GM12873 (cell line): ENCODE results near the gene IGSF5.
"Not testable (repeated sequence)": the region's sequence is repeated elsewhere in the genome, so short reads cannot be mapped to it uniquely, and the experiment has no call there.

Experiments used
- TF ChIP-seq, protein P1 (sequence below): IDR thresholded peaks from 2 replicates; pipeline ENCODE4 v1.5.1; 2012; ENCODE audit warnings: low read depth, mild to moderate bottlenecking, moderate library complexity, low read length, control low read depth; ENCODE audit not compliant: insufficient read depth; ENCODE audit errors: missing control alignments

Gene IGSF5

DNA sequence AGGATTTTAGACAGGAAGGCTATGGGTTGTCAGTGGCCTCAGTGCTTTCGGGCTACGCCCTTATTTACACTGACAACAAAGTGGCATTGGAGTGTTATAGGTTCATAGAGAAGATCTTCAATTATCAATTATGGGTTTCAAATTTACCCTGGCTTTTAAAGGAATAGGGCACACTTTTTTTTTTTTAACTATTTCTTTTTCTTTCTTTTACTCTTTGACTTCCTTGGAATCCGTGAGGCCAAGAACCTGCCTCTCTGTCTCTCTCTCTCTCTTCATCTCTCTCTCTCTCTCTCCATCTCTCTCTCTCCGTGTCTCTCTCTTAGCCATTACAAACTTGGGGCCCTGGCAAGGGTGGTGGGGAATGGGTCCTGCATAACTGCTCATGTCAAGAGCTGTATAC is at the start of gene IGSF5:
TSS of gene IGSF5 (plus strand) at position 301 of the 400 bp plus-strand sequence. CDS start 327 bp downstream, outside the sequence.
- TF ChIP-seq, protein P1, sequence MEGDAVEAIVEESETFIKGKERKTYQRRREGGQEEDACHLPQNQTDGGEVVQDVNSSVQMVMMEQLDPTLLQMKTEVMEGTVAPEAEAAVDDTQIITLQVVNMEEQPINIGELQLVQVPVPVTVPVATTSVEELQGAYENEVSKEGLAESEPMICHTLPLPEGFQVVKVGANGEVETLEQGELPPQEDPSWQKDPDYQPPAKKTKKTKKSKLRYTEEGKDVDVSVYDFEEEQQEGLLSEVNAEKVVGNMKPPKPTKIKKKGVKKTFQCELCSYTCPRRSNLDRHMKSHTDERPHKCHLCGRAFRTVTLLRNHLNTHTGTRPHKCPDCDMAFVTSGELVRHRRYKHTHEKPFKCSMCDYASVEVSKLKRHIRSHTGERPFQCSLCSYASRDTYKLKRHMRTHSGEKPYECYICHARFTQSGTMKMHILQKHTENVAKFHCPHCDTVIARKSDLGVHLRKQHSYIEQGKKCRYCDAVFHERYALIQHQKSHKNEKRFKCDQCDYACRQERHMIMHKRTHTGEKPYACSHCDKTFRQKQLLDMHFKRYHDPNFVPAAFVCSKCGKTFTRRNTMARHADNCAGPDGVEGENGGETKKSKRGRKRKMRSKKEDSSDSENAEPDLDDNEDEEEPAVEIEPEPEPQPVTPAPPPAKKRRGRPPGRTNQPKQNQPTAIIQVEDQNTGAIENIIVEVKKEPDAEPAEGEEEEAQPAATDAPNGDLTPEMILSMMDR, result not testable (repeated sequence)

DNA sequence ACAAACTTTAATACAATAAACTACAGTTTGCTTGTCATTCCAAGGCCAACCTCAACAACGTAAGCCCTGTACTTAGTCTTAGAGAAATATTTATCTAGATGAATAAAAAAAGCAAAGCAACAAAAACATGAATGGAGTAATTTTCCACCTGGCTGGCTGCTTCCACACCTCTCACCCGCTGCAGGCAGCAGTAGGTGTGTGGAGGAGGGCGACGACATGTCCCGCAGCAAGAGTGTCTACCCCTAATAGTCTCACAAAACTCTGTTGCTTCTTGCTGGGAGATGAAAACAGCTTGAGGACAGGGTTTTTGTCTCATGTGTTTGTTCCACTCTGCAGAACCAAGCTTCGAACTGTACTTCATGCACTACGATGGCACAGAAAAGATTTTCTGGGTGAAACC is 48.8 kb upstream of the IGSF5 start:
- TF ChIP-seq, protein P1, result no peak

DNA sequence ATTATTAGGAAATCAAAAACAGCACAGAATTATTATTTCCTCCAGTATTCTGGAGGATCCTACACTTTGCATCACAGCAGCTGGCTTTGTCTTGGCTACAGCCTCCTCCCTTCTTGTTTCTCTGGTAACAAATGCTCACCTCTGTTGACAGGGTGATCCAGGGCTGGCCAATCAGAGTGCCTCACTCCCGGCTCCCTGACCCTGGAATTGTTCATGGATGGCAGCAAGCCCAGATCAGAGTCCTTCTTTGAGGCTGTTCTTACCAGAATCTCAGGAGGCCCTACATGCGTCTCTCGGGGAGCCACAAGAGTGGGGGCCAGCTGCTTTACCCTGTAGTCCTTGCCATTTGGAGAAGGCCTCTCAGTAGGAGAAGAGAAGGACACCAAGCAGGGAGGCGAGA is 48.4 kb upstream of the IGSF5 start:
- TF ChIP-seq, protein P1, result no peak

DNA sequence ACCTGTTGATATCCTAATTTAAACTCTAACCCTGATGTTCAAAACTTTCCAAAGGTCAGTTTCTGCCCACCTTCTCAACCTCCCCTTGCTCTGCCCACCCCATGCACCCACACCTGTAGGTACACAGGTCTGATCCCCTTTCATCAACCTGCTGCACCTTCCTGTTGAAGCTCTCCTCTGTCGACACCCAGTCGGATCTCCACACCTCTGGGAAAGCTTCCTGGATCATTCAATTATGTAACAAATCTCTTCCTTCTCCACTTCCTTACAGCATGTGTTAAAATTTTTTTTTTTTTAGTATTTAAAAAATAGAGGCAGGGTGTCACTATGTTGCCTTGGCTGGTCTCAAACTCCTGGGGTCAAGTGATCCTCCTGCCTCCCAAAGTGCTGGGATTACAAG is 44.7 kb upstream of the IGSF5 start:
- TF ChIP-seq, protein P1, result no peak

DNA sequence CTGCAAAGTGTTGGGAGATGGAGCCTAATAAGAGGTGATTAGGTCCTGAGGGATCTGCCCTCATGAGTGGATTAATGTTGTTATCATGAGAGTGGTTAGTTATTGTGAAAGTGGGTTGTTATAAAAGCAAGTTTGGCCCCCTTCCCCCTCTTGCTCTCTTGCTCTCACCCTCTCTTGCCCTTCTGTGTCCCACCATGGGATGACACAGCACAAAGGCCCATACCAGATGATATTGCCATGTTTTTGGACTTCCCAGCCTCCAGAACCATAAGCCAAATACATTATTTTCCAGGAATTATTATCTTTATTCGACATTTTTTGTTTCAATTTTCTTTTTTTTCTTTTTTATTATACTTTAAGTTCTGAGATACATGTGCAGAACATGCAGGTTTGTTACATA is 41.4 kb upstream of the IGSF5 start:
- TF ChIP-seq, protein P1, result no peak

DNA sequence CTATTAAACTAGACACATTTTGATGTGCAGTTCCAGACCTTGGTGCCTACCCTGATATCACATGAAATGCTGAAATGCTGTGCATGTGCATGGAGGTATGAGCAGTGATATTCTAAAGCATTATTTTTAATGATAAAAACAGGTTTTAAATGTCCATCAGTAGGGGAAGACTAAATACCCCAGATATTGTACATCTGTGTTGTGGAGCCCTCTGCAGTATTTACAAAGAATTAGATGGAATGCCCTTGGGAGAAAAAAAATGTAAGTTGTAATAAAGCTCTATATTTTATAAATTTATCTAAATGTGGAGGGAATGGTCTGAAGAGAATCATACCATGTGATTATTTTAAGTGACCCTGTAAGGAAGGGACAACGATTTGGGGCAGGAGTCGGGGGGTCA is 39.1 kb upstream of the IGSF5 start:
- TF ChIP-seq, protein P1, result no peak

DNA sequence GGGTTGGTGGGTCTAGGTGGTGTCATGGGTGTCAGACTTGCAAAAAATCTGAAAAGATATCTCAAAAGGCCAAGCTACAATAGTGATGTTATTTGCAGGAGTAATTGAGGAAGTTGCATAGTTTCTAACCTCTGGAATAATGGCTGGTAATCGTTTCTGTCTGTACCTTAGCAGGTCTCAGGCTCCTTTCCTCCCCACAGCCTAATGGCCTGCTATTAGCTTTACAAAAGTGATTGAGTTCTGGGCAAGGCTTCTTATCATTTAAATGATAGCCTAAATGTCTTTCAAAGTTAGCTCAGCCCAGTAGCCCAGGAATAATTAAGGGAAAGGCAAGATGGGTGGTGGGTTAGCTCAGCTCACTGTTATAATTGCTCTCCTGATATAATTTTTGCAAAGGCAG is 37.7 kb upstream of the IGSF5 start:
- TF ChIP-seq, protein P1, result no peak
